Endodermal cell (in vitro differentiated cells): ENCODE measurements around the gene SPECC1. TPM values are rescaled to one million over a fixed set of nuclear protein-coding genes. Genes with fewer than 3 reads are reported as not detected.

Source experiments
- DNase-seq: peaks from one replicate; pipeline ENCODE4 v3.0.0-alpha.2; 2017
- H3K27ac ChIP-seq: 2 replicates; pipeline ENCODE4 v1.5.1; 2013; ENCODE audit warnings: mild to moderate bottlenecking, low read depth, low read length, moderate library complexity
- H3K27me3 ChIP-seq: 2 replicates; pipeline ENCODE4 v1.6.1; 2013; ENCODE audit warnings: mild to moderate bottlenecking, low read length, moderate library complexity; ENCODE audit not compliant: insufficient read depth, control insufficient read depth, poor library complexity, severe bottlenecking
- H3K36me3 ChIP-seq: 2 replicates; pipeline ENCODE4 v1.7.0; 2013; ENCODE audit warnings: mild to moderate bottlenecking, low read length, moderate library complexity; ENCODE audit not compliant: control insufficient read depth, insufficient read depth
- H3K4me1 ChIP-seq: one replicate; pipeline ENCODE4 v1.7.0; 2013; ENCODE audit warnings: low read length; ENCODE audit not compliant: control insufficient read depth, insufficient read depth
- H3K4me3 ChIP-seq: 2 replicates; pipeline ENCODE4 v1.5.1; 2013; ENCODE audit warnings: mild to moderate bottlenecking, low read length, moderate library complexity
- H3K9ac ChIP-seq: 2 replicates; pipeline ENCODE4 v1.6.1; 2013; ENCODE audit warnings: mild to moderate bottlenecking, low read length, moderate library complexity; ENCODE audit not compliant: poor library complexity, severe bottlenecking; ENCODE audit errors: extremely low read depth
- H3K9me3 ChIP-seq: 2 replicates; pipeline ENCODE4 v1.6.1; 2013; ENCODE audit warnings: mild to moderate bottlenecking, low read length, moderate library complexity; ENCODE audit not compliant: control insufficient read depth
- H3K27ac Mint-ChIP-seq: 2 replicates; pipeline ENCODE4 v1.8.0; 2020; ENCODE audit warnings: mixed read lengths
- H3K27me3 Mint-ChIP-seq: 2 replicates; pipeline ENCODE4 v1.8.0; 2021; ENCODE audit warnings: mild to moderate bottlenecking, mixed read lengths; ENCODE audit not compliant: insufficient read depth
- H3K36me3 Mint-ChIP-seq: 2 replicates; pipeline ENCODE4 v1.8.0; 2020; ENCODE audit warnings: low read depth, mixed read lengths
- H3K4me1 Mint-ChIP-seq: 2 replicates; pipeline ENCODE4 v1.8.0; 2020; ENCODE audit warnings: mixed read lengths
- H3K4me3 Mint-ChIP-seq: 2 replicates; pipeline ENCODE4 v1.8.0; 2020; ENCODE audit warnings: mild to moderate bottlenecking, moderate library complexity, mixed read lengths
- H3K9me3 Mint-ChIP-seq: 2 replicates; pipeline ENCODE4 v1.8.0; 2020; ENCODE audit warnings: mild to moderate bottlenecking, mixed read lengths
- CTCF ChIP-seq: fragments of 200-600 bp; sonication (generic); conservative IDR thresholded peaks from 2 replicates; pipeline ENCODE4 v1.5.0; 2021; ENCODE audit warnings: antibody characterized with exemption, mild to moderate bottlenecking
- WGBS, 2 experiments: methylation state at CpG; one replicate each; pipeline versions ENCODE4 v1.1.5 to v1.1.7; 2013; ENCODE audit warnings: missing lambda C conversion rate in 2 of 2, mixed read lengths in 1 of 2; ENCODE audit not compliant: insufficient coverage in 1 of 2, insufficient read length in 1 of 2; 5-methylcytosine and 5-hydroxymethylcytosine counted together
- total RNA-seq, 2 donors: library from RNA; stranded (reverse); fragmentation: NEBNext Ultra II Directional in 1 of 2; extraction: Animal tissue kit (Norgen Biotek cat#: 25700) in 1 of 2; gene quantifications; 2 replicates in 1 of 2; 3 replicates in 1 of 2; pipeline ENCODE4 v1.2.1, GENCODE V29; 2021

Gene SPECC1
- total RNA-seq, 2 donors from 2014 or later: 48.7 to 60.6 TPM

- Histone ChIP-seq H3K9me3 (peaks cover 9% of the 10 kb centered on the region), H3K4me1 (no peaks in the 10 kb centered on the region), H3K9ac (no peak overlapping the region), H3K27me3 (no peaks in the 10 kb centered on the region), H3K4me3 (no peak overlapping the region), H3K36me3 (peaks cover 18% of the 10 kb centered on the region), H3K27ac (no peak overlapping the region)
- H3K36me3 Mint-ChIP-seq: peaks cover 25% of the 10 kb centered on the region
- 86 to 96% methylated on average over 1 to 3 of the region's 3 CpGs for WGBS, 2 experiments
- no peaks in the 10 kb centered on the region for H3K27me3 Mint-ChIP-seq
- H3K4me3 Mint-ChIP-seq: no peak overlapping the region
- no peak for DNase-seq
- H3K9me3 Mint-ChIP-seq: peaks cover 6% of the 10 kb centered on the region
- H3K27ac Mint-ChIP-seq: no peak overlapping the region
- peaks cover 10% of the 10 kb centered on the region for H3K4me1 Mint-ChIP-seq
- TF ChIP-seq CTCF: no peak
These were observed 199.6 kb downstream of the SPECC1 start for GRCh38 chr17:20208717-20209116.

GRCh38 chr17:20210180-20210579 is 201.0 kb downstream of the SPECC1 start:
- DNase-seq: no peak
- Histone ChIP-seq H3K27ac (no peak overlapping the region), H3K4me3 (no peak overlapping the region), H3K9me3 (peaks cover 9% of the 10 kb centered on the region), H3K9ac (no peak overlapping the region), H3K36me3 (peaks cover 12% of the 10 kb centered on the region), H3K4me1 (no peaks in the 10 kb centered on the region), H3K27me3 (no peaks in the 10 kb centered on the region)
- Mint-ChIP-seq H3K36me3 (peaks cover 12% of the 10 kb centered on the region), H3K4me1 (peaks cover 10% of the 10 kb centered on the region), H3K4me3 (no peak overlapping the region), H3K27me3 (no peaks in the 10 kb centered on the region), H3K27ac (no peak overlapping the region), H3K9me3 (peaks cover 6% of the 10 kb centered on the region)
- no peak for TF ChIP-seq CTCF
- 96 to 100% methylated on average over 1 to 4 of the region's 4 CpGs for WGBS, 2 experiments

- 93 to 96% methylated on average over 3 to 8 of the region's 8 CpGs for WGBS, 2 experiments
- Histone ChIP-seq H3K4me3 (no peak overlapping the region), H3K27me3 (no peaks in the 10 kb centered on the region), H3K9me3 (peaks cover 9% of the 10 kb centered on the region), H3K27ac (no peak overlapping the region), H3K9ac (no peak overlapping the region), H3K4me1 (no peaks in the 10 kb centered on the region), H3K36me3 (peaks cover 8% of the 10 kb centered on the region)
- no peaks in the 10 kb centered on the region for H3K27me3 Mint-ChIP-seq
- no peak for DNase-seq
- H3K4me3 Mint-ChIP-seq: no peak overlapping the region
- no peak for TF ChIP-seq CTCF
- peaks cover 12% of the 10 kb centered on the region for H3K36me3 Mint-ChIP-seq
- H3K4me1 Mint-ChIP-seq: peaks cover 10% of the 10 kb centered on the region
- H3K27ac Mint-ChIP-seq: no peak overlapping the region
- peaks cover 6% of the 10 kb centered on the region for H3K9me3 Mint-ChIP-seq
These were observed 201.5 kb downstream of the SPECC1 start for GRCh38 chr17:20210614-20211013.
